ENCODE results near the gene HIPK2.
A peak's percentile ranks its signal among the peaks of the same experiment; 100 is the strongest.

Gene HIPK2

DNA sequence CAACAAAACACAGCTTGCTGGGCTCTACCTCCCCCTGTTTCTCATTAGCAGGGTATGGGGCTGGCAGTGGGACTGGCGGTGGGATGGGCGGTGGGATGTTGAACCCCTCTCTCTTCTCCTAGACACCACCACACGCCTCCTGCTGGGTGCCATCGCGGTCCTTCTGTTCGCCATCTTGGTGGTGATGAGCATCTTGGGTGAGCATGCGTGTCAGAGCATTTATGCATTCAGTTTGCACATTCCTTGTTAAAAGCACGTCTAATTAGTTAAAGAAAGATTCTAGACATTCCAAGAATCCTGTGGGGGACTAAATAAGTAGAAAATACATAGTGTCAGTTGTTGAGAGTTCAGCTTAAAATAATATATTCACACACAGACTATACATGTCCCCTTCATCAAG is 241.6 kb downstream of the HIPK2 start:
- DNase-seq (ENCODE audit: low read depth in 2 of 2) = no peak

DNA sequence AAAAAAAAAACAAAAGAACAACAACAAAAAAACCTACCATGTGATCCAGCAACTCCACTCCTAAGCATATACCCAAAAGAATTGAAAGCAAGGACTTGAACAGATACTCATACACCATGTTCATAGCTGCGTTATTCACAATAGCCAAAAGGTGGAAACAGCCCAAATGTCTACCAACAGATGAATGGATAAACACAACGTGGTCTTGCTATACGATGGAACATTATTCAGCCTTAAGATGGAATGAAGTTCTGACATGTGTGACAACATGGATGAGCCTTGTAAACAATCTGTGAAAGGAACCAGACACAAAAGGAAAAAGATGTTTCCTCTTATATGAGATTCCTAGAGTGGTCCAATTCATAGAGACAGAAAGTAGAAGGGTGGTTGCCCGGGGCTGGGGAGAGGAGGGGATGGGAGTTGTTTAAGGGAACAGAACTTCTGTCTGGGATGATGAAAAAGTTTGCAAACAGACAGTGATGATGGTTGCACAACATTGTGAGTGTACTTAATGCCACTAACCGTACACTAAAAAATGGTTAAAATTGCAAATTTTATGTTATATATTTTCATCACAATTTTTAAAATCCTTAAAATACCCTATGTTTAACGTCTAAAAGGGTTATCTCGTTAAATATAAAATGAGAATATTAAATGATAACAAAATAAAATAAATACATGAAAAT is 242.7 kb downstream of the HIPK2 start:
- no peak for DNase-seq (ENCODE audit: low read depth in 2 of 2)

DNA sequence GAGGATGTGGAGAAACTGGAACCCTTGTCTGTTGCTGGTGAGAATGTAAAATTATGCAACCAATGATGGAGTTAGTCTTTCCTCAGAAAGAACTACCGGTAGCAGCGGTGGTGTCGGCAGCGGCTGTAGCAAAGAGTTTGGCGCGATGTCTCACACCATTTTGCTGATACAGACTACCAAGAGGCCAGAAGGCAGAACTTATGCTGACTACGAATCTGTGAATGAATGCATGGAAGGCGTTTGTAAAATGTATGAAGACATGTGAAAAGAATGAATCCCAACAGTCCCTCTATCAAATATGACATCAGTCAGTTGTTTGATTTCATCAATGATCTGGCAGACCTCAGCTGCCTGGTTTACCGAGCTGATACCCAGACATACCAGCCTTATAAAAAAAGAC is 243.7 kb downstream of the HIPK2 start:
- no peak for DNase-seq (ENCODE audit: low read depth in 2 of 2)

DNA sequence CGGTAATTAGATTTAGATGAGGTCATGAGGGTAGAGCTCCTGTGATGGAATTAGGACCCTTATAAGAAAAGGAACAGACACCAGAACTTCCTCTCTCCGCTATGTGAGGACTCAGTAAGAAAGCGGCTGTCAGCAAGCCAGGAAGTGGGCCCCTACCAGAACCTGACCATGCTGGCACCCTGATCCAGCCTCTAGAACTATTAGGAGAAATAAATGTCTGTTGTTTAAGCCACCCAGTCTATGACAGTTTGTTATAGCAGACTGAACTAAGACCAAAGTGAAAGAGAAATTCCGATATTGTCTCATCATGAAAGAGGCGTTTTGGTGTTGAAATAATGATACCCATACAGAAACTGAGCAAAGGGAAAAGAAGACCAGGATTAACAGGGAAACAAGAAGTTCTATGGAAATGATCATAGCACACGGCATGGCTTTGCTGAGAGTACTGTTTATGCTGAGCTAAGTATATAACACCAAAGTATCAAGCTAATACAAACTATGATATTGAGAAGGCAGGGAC is 245.1 kb downstream of the HIPK2 start:
- DNase-seq (ENCODE audit: low read depth in 2 of 2) = no peak

DNA sequence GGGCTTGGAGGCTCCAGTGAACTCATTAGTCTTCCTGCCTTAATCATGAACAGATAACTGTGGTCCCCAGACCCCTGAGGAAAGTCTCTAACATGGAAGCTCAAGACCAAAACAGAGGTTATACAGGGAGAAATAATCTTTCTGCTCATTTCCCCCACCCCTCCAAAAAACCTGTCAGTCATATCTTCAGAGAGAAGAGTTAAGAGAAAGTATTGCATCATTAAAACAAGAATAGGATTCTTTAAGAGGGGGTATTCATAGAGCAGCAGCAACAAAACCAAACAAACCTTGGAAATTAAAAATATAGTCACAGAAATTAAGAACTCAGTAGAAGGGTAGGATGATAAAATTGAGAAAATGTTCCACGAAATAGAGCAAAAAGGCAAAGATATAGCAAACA is 246.7 kb downstream of the HIPK2 start:
- no peak for DNase-seq (ENCODE audit: low read depth in 2 of 2)

DNA sequence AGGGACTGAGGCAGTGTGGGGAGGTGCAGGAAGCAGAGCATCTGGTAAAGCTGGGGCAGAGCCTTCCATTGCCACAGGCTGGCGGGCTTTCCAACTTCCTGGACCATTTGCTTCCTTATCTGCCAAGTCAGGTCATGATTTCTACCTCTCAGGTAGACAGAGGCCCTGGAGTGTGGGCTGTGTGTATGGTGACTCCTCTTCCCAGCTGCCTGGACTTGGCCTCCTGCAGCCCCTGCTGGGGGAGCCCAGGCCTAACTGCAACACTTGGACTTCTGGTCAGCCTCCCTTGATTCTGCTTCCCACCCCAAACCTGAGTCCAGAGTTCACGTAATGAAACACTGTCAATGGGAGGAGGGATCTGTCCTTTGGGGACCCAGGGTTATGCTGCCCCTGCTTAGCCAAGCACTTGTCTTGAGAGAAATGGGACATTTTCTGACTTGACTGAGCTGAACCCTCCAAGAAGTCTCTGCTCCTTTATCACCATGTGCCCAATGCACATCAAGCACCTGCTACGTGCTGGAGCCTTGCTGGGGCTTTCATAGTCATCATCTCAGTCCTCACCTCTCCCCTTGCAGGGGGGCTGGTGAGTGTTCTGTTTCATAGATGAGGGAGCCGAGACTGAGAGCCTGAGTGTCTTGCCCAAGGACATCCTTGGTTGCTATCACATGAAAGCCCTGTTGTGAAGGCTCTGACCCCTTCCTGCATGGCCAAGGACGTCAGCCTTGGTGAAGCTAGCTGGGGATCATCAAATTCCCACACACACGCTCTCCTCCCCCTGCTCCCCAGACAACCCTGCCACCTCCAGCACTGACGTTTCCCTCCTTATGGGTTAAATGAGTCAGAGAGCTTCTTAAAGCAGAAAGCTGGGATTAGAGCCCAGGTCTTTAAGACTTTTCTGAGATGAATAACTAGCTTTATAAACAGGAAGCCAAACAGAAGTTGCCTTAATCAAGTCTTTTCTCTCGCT is 250.9 kb downstream of the HIPK2 start:
- no peak for DNase-seq (ENCODE audit: low read depth in 2 of 2)

DNA sequence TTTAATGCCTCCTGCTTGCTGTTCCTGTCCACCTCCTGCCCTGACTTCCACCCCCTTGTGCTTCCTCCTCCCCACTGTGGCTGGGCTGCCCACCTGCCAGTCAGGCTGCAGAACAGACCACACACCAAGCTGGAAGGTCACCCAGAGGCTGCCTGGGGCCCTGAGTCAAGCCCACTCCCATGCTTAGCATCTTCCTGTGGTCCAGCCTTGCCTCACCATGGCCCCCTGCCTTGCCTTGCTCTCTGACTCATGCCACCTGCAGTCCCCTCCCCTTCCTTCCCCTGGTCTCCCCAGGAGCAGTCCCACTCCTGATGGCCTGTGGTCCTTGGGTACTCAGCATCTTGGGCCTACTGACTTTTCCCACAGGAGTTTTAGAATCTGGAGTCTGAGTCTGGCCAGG is 252.0 kb downstream of the HIPK2 start:
- DNase-seq (ENCODE audit: low read depth in 2 of 2) = no peak

DNA sequence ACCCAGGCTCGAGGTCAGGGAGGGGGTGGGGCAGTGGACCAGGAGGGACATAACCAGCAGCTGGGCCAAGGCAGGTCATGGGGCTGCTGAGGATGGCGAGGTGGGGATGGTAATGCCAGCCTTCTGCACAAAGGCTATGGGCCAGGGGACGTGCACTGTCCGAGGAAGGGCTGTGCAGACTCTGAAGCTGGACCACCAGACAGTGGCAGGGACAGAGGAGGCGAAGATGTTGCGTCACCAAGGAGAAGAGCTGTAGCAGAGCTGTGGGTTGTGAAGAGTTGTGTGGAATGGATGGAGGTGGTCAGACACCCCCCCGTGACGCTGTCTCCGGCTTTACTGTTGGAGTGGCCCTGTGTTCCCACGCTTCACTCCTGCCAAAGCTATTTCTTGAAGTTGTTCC is 252.6 kb downstream of the HIPK2 start:
- DNase-seq (ENCODE audit: low read depth in 2 of 2) = no peak

DNA sequence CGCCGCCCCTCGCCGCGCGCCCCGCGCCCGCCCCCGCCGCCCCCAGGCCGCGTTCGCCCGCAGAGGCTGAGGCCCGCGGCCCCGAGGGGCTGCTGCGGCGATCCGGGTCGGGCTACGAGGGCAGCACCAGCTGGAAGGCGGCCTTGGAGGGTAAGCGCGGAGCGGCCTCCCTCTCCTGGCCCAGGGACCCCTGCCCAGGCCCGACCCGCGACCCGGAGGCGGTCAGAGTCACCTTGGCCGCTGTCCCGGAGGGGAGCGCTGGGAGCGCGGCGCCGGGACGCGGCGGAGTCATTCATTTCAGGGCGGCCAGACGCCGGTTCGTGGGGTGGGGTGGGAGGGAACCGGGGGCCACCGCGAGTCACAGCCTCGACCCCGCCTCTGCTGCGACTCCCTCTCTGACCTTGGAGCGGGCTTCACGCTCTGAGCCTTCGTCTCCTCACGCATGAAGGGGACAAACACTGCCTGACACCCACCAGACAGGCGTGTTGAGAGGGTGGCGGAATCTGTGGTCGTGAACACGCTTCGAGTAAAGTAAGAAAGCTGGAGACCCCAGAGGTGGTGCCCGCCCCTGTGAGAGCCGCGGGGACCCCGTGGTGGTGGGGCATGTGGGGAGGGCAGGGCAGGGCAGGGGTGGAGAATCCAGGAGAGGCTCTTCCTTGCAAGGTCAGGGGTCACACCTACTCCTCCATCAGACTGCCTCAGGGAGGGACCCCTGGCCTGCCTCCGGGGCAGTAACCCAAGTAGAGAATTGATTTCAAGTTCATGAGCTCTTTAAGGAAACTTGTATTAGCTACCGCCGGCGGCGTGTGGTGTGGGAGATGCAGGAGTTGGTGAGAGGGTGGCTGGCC is 253.6 kb downstream of the HIPK2 start:
- no peak for DNase-seq (ENCODE audit: low read depth in 2 of 2)

DNA sequence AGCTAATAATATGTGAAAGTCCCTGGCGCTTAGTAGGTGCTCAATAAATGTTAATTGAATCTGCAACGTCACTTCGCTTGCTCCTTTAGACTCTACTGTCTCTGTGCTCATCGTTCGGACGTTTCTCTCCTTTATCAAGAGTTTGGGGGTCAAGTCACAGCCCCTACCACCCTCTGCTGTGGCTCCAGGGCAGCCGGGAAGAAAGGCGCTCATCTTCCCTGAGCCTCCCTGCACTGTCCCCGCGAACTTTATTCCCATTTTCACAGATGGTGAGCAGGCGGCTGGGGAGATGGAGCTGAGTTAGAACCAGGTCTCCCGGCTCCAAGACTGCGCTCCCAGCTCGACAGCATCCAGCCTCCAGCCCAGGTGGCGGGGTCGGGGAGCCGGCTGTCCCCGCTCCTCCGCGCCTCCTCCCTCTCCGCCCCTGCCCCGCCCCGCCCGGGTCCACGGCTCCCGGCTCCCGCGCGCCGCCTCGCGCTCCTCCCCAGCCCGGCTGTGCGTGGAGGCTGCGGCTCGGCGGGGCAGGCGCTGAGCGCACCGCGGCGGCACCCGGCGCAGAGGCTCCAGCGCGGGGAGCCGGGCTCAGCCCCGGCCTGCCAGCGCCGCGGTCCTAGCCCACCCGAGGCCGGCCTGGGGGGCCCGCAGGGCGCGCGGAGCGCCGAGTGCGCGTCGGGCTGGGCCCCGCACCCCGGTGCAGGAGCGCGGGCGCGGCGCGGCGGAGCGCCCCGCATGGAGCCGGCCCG is 254.4 kb downstream of the HIPK2 start, which contains the start of gene CLEC2L:
Gene CLEC2L, plus strand, starts transcription at position 487 of the 743 bp plus-strand sequence. Its CDS starts 243 bp downstream, at position 730.
- peak in 1 of 2 donors; percentile 17 for DNase-seq (ENCODE audit: low read depth in 2 of 2)

DNA sequence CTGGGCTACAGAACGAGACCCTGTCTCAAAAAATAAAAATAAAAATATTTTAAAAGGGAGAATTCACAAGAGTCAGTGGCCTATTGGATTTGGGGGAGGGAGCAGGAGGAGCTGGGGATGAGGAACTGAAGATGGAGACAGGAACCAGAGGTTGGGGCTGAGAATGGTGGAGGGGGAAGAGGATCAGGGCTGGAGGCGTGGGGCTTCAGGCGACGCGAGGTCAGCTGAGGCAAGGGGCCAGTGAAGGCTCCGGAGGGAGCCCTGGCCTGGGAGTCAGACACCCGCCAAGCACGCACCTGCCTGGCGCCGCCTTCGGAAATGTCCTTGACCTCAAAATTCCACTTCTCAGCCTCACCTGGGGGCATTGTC is 255.0 kb downstream of the HIPK2 start:
- no peak for DNase-seq (ENCODE audit: low read depth in 2 of 2)

DNA sequence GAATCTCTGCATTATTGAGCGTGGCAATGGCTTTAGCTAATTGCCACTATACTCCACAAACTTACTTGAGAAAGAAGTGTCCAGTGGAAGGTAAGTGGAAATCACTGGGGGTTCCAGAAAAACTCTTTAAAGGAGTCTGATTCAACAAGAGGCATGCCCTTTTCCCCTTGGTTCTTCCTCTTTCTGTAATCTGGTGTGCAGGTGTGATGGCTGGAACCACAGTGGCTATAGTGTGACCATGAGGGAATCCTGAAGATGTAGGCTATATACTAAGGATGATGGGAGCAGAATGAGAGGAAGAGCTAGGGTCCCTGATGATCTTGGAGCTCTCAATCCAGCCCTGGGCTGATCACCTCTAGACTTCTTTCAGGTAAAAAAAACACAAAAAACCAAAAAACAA is 256.4 kb downstream of the HIPK2 start:
- DNase-seq (ENCODE audit: low read depth in 2 of 2) = no peak

DNA sequence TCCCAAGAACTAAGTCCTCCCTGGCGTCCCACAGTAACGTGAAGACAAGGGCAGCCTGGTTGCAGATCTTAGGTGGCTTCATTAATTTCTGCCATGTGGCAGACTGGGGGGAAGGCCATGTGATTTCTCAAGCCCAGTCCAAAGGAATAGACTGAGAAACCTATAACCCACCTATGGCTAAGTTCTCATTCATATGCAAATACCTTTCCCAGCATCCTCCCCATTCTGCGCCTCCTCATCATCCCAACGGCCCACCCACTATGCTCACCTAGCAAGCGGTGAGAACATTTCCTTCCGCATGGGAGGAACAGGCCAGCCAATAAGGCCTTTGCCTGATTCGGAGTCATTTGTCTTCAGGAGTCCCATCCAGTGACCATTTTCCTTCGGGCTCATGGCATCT is 262.5 kb downstream of the HIPK2 start:
- DNase-seq (ENCODE audit: low read depth in 2 of 2) = no peak
